Tibial nerve (tissue), 4 donors: ENCODE results near the gene CDHR3. TPM values are rescaled to one million over a fixed set of nuclear protein-coding genes. Genes with fewer than 3 reads are reported as not detected.

Experiments
- DNase-seq, 2 donors: peaks; one replicate each; pipeline ENCODE4 v3.0.0-alpha.2; 2019; ENCODE audit warnings: low spot score in 2 of 2
- H3K27ac ChIP-seq, 4 donors: fragments of 200-600 bp; sonication (generic) in 3 of 4; one replicate each; pipeline ENCODE4 v1.5.1; 2017 to 2019; ENCODE audit warnings: mild to moderate bottlenecking in 1 of 4
- H3K27me3 ChIP-seq, 2 donors: fragments of 200-600 bp; sonication (generic) in 1 of 2; one replicate each; pipeline versions ENCODE4 v1.5.1 to v1.6.0; 2017 to 2019
- H3K36me3 ChIP-seq, 3 donors: fragments of 200-600 bp; sonication (generic); one replicate each; pipeline ENCODE4 v1.5.1; 2018 to 2019
- H3K4me1 ChIP-seq, 4 donors: fragments of 200-600 bp; sonication (generic) in 3 of 4; one replicate each; pipeline ENCODE4 v1.5.1; 2017 to 2019
- H3K4me3 ChIP-seq, 4 donors: fragments of 200-600 bp; sonication (generic) in 3 of 4; one replicate each; pipeline ENCODE4 v1.5.1; 2017 to 2019; ENCODE audit warnings: mild to moderate bottlenecking in 1 of 4, moderate library complexity in 1 of 4
- H3K9me3 ChIP-seq, 4 donors: fragments of 200-600 bp; sonication (generic) in 3 of 4; one replicate each; pipeline ENCODE4 v1.5.1; 2017 to 2019
- CTCF ChIP-seq, 5 experiments: fragments of 200-600 bp in 3 of 5; fragments of 450-650 bp in 2 of 5; sonication (generic) in 3 of 5; IDR thresholded peaks; one replicate each; pipeline ENCODE4 v1.5.1; 2016 to 2019; ENCODE audit warnings: antibody characterized with exemption in 5 of 5, mild to moderate bottlenecking in 3 of 5, moderate library complexity in 2 of 5
- EP300 ChIP-seq, 2 donors: sonication (generic); formaldehyde crosslinking; IDR thresholded peaks; one replicate each; pipeline ENCODE4 v1.6.1; 2017; ENCODE audit warnings: antibody characterized with exemption in 2 of 2, mild to moderate bottlenecking in 1 of 2
- POLR2A ChIP-seq, 2 donors: fragments of 450-650 bp; IDR thresholded peaks; one replicate each; pipeline ENCODE4 v1.6.1; 2017; ENCODE audit warnings: antibody characterized with exemption in 2 of 2, mild to moderate bottlenecking in 2 of 2, moderate library complexity in 2 of 2
- WGBS, 2 donors: methylation state at CpG; one replicate each; pipeline ENCODE4 v1.1.5; 2018; 5-methylcytosine and 5-hydroxymethylcytosine counted together
- total RNA-seq, 4 donors: library from RNA; depleted of rRNA; stranded (reverse); fragments of >200 nt; gene quantifications; one replicate each; pipeline ENCODE4 v1.1.0, GENCODE V29; 2016

The CDHR3 gene
- total RNA-seq, 4 donors from 2014 or later = 6.1 to 18.2 (median 10.5) TPM

- H3K4me1 ChIP-seq = peaks cover 0 to 16% (median 3%) of the 10 kb centered on the region in 4 donors
- no peak for DNase-seq
- WGBS, 2 donors = 82 to 86% methylated on average over 10 of the region's 10 CpGs
- no peaks in the 10 kb centered on the region for H3K36me3 ChIP-seq
- no peaks in the 10 kb centered on the region for H3K9me3 ChIP-seq
- no peaks in the 10 kb centered on the region for H3K27me3 ChIP-seq
- no peak overlapping the region for H3K4me3 ChIP-seq
- TF ChIP-seq POLR2A (IDR thresholded peaks at IDR 0.05) (no peak), EP300 (IDR thresholded peaks at IDR 0.05) (no peak), CTCF (IDR thresholded peaks at IDR 0.05) (no peak)
- no peak overlapping the region for H3K27ac ChIP-seq
These were observed 85.0 kb downstream of the CDHR3 start for GRCh38 chr7:106047818-106048705.

GRCh38 chr7:106048706-106049020, 85.6 kb downstream of the CDHR3 start:
- Histone ChIP-seq H3K27ac (no peak overlapping the region), H3K4me1 (peaks cover 0 to 16% (median 3%) of the 10 kb centered on the region in 4 donors), H3K27me3 (no peaks in the 10 kb centered on the region), H3K4me3 (no peak overlapping the region), H3K36me3 (no peaks in the 10 kb centered on the region), H3K9me3 (no peaks in the 10 kb centered on the region)
- TF ChIP-seq POLR2A (IDR thresholded peaks at IDR 0.05) = no peak
- no peak for TF ChIP-seq CTCF (IDR thresholded peaks at IDR 0.05)
- TF ChIP-seq EP300 (IDR thresholded peaks at IDR 0.05) = no peak
- no peak for DNase-seq
- WGBS, 2 donors = 74 to 90% methylated on average over 2 of the region's 2 CpGs

GRCh38 chr7:106049139-106049752, 86.2 kb downstream of the CDHR3 start:
- Histone ChIP-seq H3K36me3 (no peaks in the 10 kb centered on the region), H3K27me3 (no peaks in the 10 kb centered on the region), H3K9me3 (no peaks in the 10 kb centered on the region), H3K27ac (no peak overlapping the region), H3K4me1 (peaks cover 0 to 16% (median 3%) of the 10 kb centered on the region in 4 donors), H3K4me3 (no peak overlapping the region)
- WGBS, 2 donors = 93 to 98% methylated on average over 9 of the region's 9 CpGs
- no peak for TF ChIP-seq EP300 (IDR thresholded peaks at IDR 0.05)
- no peak for TF ChIP-seq CTCF (IDR thresholded peaks at IDR 0.05)
- no peak for TF ChIP-seq POLR2A (IDR thresholded peaks at IDR 0.05)
- no peak for DNase-seq

GRCh38 chr7:106050002-106050745, 87.1 kb downstream of the CDHR3 start:
- peak overlapping the region in 1 of 4 donors; percentile 19 for H3K27ac ChIP-seq
- H3K27me3 ChIP-seq = no peaks in the 10 kb centered on the region
- H3K4me3 ChIP-seq = no peak overlapping the region
- WGBS, 2 donors = 64 to 67% methylated on average over 13 of the region's 13 CpGs
- H3K4me1 ChIP-seq = peaks cover 0 to 16% (median 3%) of the 10 kb centered on the region in 4 donors
- H3K36me3 ChIP-seq = no peaks in the 10 kb centered on the region
- H3K9me3 ChIP-seq = no peaks in the 10 kb centered on the region
- peak in 1 of 5 experiments; percentile 9 for TF ChIP-seq CTCF (IDR thresholded peaks at IDR 0.05)
- TF ChIP-seq EP300 (IDR thresholded peaks at IDR 0.05) = no peak
- peak in 1 of 2 donors; percentile 22 for DNase-seq
